H1 (cell line): ENCODE measurements around the gene LRG1. TPM values are rescaled to one million over a fixed set of nuclear protein-coding genes. Genes with fewer than 3 reads are reported as not detected.

Experiments used
- CTBP2 ChIP-seq: IDR thresholded peaks from 2 replicates; pipeline ENCODE4 v1.7.0; 2011; ENCODE audit warnings: borderline replicate concordance, mild to moderate bottlenecking, moderate library complexity, mixed read lengths, low read length; ENCODE audit not compliant: insufficient read depth, insufficient read length
- MAFK ChIP-seq: IDR thresholded peaks from 2 replicates; pipeline ENCODE4 v1.6.1; 2012; ENCODE audit warnings: low read depth, mild to moderate bottlenecking, improper control_type of control experiment, low read length
- MAX ChIP-seq: IDR thresholded peaks from 2 replicates; pipeline ENCODE4 v1.6.1; 2012; ENCODE audit warnings: inconsistent platforms
- NRF1 ChIP-seq: IDR thresholded peaks from 2 replicates; pipeline ENCODE4 v1.6.1; 2011; ENCODE audit warnings: mild to moderate bottlenecking, low read depth, low read length, improper control_type of control experiment
- PHF8 ChIP-seq: fragments of 200-600 bp; sonication (generic); conservative IDR thresholded peaks from 2 replicates; pipeline ENCODE4 v1.7.1; 2012; ENCODE audit warnings: low read depth, mild to moderate bottlenecking, inconsistent platforms, low read length, moderate library complexity
- TAF7 ChIP-seq: optimal IDR thresholded peaks from 2 replicates; pipeline ENCODE3; 2011; ENCODE audit warnings: low read depth, mild to moderate bottlenecking, inconsistent platforms, low read length, moderate library complexity, borderline replicate concordance
- polyA plus RNA-seq, 7 experiments: library from polyadenylated mRNA; depleted of rRNA in 3 of 7; stranded (reverse) in 5 of 7; unstranded in 2 of 7; fragments of >200 nt in 5 of 7; fragments of 200-250 nt in 2 of 7; gene quantifications; 1 replicate in 5 of 7; 2 replicates in 1 of 7; 4 replicates in 1 of 7; pipeline versions ENCODE4 v1.2.1 to v1.2.3, GENCODE V29; 2011 to 2013; ENCODE audit warnings: missing spikeins in 2 of 7, mixed read lengths in 2 of 7
- total RNA-seq: library from RNA; stranded (reverse); fragmentation: NEBNext Ultra II Directional; extraction: Animal tissue kit (Norgen Biotek cat#: 25700); gene quantifications from 2 replicates; pipeline ENCODE4 v1.2.1, GENCODE V29; 2021

LRG1 gene
- total and polyA plus RNA-seq, 2 of the 8 experiments (the other 6 are each of a cell fraction or from before 2014, with no cell fraction given): 0.48 to 0.79 TPM

DNA sequence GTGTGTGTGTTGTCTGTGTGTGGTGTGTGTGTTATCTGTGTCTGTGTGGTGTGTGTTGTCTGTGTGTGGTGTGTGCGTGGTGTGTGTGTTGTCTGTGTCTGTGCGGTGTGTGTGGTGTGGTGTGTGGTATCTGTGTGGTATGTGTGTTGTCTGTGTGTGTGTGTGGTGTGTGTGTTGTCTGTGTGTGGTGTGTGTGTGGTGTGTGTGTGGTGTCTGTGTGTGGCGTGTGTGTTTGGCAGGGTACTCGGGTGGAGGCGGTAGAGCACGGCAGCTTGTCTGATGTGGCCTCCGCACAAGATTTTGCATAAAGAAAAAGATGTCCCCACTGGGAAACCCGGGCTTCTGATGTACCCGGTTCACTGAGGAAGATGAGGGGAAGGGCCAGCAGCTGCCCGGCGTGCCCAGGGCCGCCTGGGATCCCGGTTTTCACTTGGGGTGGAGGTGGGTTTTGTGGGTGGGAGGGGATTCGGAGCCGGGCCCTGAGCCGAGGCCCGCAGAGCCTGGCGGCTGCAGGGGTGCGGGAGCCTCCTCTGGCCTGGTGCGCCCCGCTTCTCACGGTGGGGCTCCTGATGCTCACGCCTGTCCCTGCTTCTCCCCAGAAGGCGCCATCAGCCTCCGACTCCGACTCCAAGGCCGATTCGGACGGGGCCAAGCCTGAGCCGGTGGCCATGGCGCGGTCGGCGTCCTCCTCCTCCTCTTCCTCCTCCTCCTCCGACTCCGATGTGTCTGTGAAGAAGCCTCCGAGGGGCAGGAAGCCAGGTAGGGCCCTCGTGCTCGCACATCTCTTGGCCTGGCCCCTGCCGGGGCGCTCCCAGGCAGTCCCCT lies 46.5 kb downstream of the LRG1 start (continued):
- TF ChIP-seq MAX: no peak
- TF ChIP-seq NRF1: no peak
- no peak for TF ChIP-seq TAF7
- TF ChIP-seq CTBP2: no peak
- no peak for TF ChIP-seq PHF8
- no peak for TF ChIP-seq MAFK
